Urinary bladder (tissue), 4 donors: ENCODE measurements around the gene PLSCR1. TPM values are rescaled to one million over a fixed set of nuclear protein-coding genes. Genes with fewer than 3 reads are reported as not detected.

Experiments
- DNase-seq: peaks from one replicate; pipeline ENCODE4 v3.0.0-alpha.2; 2015; ENCODE audit errors: extremely low spot score
- H3K27ac ChIP-seq: one replicate; pipeline ENCODE4 v1.5.1; 2013; ENCODE audit warnings: low read depth, mild to moderate bottlenecking, moderate library complexity
- H3K36me3 ChIP-seq: one replicate; pipeline ENCODE4 v1.6.1; 2013; ENCODE audit warnings: mild to moderate bottlenecking, moderate library complexity; ENCODE audit not compliant: insufficient read depth
- H3K4me1 ChIP-seq: one replicate; pipeline ENCODE4 v1.6.1; 2013; ENCODE audit warnings: mild to moderate bottlenecking, moderate library complexity; ENCODE audit not compliant: insufficient read depth
- H3K4me3 ChIP-seq: one replicate; pipeline ENCODE4 v1.5.1; 2013; ENCODE audit warnings: low read depth, low read length
- WGBS: extraction: QIAGEN DNeasy Blood & Tissue Kit; methylation state at CpG from one replicate; pipeline ENCODE4 v1.1.7; 2013; 5-methylcytosine and 5-hydroxymethylcytosine counted together
- polyA plus RNA-seq: library from polyadenylated mRNA; stranded (reverse); fragments of 200-250 nt; gene quantifications from one replicate; pipeline ENCODE4 v1.2.3, GENCODE V29; 2013
- total RNA-seq: library from RNA; depleted of rRNA; stranded (reverse); fragments of >200 nt; gene quantifications from one replicate; pipeline ENCODE4 v1.2.3, GENCODE V29; 2014
- donor health status: healthy with polysubstance abuse.
- donor health status: healthy.

PLSCR1 gene, protein sequence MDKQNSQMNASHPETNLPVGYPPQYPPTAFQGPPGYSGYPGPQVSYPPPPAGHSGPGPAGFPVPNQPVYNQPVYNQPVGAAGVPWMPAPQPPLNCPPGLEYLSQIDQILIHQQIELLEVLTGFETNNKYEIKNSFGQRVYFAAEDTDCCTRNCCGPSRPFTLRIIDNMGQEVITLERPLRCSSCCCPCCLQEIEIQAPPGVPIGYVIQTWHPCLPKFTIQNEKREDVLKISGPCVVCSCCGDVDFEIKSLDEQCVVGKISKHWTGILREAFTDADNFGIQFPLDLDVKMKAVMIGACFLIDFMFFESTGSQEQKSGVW
- total RNA-seq (97.8 TPM), polyA plus RNA-seq (51.3 TPM)

DNA sequence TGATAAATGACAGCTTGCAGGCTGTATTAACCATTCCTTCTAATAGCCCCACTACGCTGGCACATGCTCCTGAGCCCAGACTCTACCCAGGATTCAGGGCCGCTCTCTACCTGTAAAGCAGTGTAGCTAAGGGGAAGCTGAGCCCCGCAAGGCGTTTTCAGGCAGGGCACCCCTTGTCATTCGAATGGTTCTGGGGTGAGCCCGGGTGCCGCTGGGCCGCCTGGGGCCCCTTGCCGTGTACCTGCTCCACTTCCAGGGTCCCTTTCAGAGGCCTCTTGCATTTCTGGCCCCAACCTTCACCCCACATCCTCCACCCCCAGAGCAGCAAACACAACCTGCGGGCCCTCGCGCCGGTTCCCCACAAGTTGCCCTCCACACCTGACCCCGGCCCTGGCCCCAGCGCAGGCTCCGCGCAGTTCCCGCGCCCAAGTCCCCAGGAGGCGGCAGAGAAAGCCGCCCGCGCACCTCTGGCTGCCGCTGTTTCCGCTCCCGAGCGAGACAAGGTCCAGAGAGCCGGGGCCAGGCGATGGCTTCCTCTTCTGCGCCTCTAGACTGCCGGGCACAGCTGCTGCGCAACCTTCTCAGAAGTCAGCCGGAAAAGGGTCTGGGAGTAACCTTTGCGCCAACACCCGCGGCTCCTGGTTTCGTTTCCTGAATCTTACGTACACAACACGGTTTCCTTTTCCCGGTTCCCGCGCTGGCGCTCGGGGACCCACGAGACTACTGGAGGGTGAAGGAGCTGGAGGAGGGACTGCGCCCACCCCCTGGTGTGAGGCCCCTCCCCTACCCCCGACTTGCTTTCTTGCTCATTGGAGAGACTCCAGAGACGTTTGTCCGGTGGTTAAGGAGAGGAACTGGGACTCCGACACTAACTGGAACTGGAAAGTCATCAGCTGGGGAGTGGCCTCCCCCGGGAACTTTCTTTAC is at the start of gene PLSCR1:
PLSCR1 (minus strand) TSS at position 606 of the 927 bp plus-strand sequence. CDS start 8,055 bp downstream, outside the sequence.
- Histone ChIP-seq H3K27ac (peak within 1 kb of the TSS; percentile 90), H3K36me3 (no peaks in the 10 kb centered on the region), H3K4me3 (peak within 1 kb of the TSS; percentile 80), H3K4me1 (no peaks in the 10 kb centered on the region)
- under 1% methylated on average over 51 of the region's 51 CpGs for WGBS
- DNase-seq = peak; percentile 84

GRCh38 chr3:146593776-146594175 is 49.4 kb upstream of the PLSCR1 start:
- no peak overlapping the region for H3K4me3 ChIP-seq
- H3K27ac ChIP-seq = no peak overlapping the region
- DNase-seq = no peak
- 65% methylated on average over 3 of the region's 3 CpGs for WGBS
- H3K4me1 ChIP-seq = no peaks in the 10 kb centered on the region
- H3K36me3 ChIP-seq = no peaks in the 10 kb centered on the region

DNA sequence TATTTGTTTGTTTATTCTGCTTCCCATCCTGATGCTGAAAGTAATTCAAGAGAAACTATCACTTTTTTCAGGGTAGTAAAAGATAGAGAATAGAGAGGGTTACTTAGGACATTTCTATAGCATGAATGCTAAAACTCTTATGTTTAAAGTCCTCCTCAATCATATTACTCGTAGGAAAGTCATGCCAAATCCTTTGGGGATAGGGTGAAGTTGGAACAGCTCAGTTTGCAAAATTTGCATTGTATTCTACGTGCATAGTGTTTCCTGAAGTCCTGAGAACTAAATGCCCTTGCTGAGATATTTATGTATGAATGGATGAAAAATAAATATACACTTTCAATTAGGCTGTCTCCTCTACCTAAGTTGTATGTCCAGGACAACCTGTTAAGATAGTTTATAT is 46.1 kb upstream of the PLSCR1 start:
- Histone ChIP-seq H3K4me3 (no peak overlapping the region), H3K27ac (no peak overlapping the region), H3K36me3 (no peaks in the 10 kb centered on the region), H3K4me1 (no peaks in the 10 kb centered on the region)
- 51% methylated on average over 2 of the region's 2 CpGs for WGBS
- DNase-seq = no peak

- no peaks in the 10 kb centered on the region for H3K36me3 ChIP-seq
- no peak overlapping the region for H3K4me3 ChIP-seq
- H3K4me1 ChIP-seq = no peaks in the 10 kb centered on the region
- no peak overlapping the region for H3K27ac ChIP-seq
- no peak for DNase-seq
- 7% methylated on average over 1 of the region's 1 CpG for WGBS
Measured at GRCh38 chr3:146589899-146590508, 45.6 kb upstream of the PLSCR1 start.

- Histone ChIP-seq H3K4me1 (no peaks in the 10 kb centered on the region), H3K27ac (no peak overlapping the region), H3K36me3 (no peaks in the 10 kb centered on the region), H3K4me3 (no peak overlapping the region)
- DNase-seq = no peak
Measured at GRCh38 chr3:146585156-146585555, 40.7 kb upstream of the PLSCR1 start.

GRCh38 chr3:146581951-146582467 is 37.6 kb upstream of the PLSCR1 start:
- no peaks in the 10 kb centered on the region for H3K36me3 ChIP-seq
- no peak overlapping the region for H3K27ac ChIP-seq
- DNase-seq = no peak
- no peak overlapping the region for H3K4me3 ChIP-seq
- H3K4me1 ChIP-seq = no peaks in the 10 kb centered on the region

DNA sequence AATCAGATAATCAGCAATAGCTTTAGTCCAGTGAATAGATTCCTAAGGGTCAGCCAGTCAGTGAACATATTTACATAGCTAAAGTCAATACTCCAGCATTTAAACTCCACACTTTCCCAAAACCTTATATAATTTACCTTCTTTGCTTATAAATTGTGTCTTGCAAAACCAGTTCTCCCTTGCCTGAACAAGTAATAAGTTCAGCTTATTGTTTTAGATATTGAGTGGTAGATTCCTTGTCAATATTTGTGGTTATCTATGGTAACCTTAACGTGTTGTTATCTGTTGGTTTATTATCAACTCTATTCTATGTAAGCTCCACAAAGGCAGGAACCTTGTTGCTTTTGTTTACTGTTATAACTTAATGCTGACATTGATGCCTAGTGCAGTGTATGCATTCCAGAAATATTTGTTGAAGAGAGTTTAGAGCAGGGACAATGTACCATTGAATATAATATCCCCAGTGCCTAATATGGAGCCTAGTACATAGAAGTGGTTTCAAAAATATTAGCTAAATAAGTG is 36.7 kb upstream of the PLSCR1 start:
- Histone ChIP-seq H3K4me3 (no peak overlapping the region), H3K4me1 (no peaks in the 10 kb centered on the region), H3K27ac (no peak overlapping the region), H3K36me3 (no peaks in the 10 kb centered on the region)
- WGBS = 52% methylated on average over 1 of the region's 1 CpG
- no peak for DNase-seq

DNA sequence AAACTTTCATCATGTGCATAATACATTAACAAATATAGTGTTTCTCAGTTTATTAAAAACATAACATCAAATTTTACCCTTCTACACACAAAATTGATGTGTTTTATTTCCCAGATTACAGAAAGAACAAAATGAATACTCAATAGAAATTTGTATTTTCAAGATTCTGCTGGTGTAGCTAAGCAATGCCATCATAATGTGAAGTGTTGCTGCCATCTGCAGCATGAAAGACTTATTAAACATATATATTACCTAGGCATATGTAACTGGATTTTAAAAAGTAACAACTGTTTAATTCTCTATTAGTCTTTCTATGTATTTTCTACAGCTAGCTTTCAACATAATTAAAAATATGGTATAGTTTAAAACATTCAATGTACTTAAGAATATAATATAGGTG is 33.3 kb upstream of the PLSCR1 start:
- H3K27ac ChIP-seq = no peak overlapping the region
- H3K4me1 ChIP-seq = no peaks in the 10 kb centered on the region
- no peaks in the 10 kb centered on the region for H3K36me3 ChIP-seq
- no peak overlapping the region for H3K4me3 ChIP-seq
- DNase-seq = no peak

- Histone ChIP-seq H3K27ac (no peak overlapping the region), H3K4me3 (no peak overlapping the region), H3K4me1 (no peaks in the 10 kb centered on the region), H3K36me3 (no peaks in the 10 kb centered on the region)
- 73% methylated on average over 2 of the region's 2 CpGs for WGBS
- no peak for DNase-seq
Measured at GRCh38 chr3:146575636-146576035, 31.2 kb upstream of the PLSCR1 start.

DNA sequence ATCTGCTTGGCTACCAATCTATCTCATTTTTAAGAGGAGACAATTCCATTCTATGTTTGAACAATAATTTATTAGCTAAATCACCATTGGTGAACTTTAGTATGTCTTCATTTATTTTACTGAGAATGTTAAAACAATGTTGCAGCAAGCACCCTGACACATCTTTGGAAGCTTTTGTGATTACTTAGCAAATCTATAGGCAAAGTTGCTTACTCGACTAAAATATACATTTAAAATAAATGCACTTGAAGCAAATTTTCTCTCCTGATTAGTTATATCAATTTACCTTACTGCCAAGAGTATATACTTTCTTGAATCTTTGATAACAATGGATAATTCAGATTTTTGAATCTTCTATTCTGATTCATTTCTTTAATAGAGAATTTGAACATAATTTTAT is 29.8 kb upstream of the PLSCR1 start:
- no peak overlapping the region for H3K4me3 ChIP-seq
- WGBS = 63% methylated on average over 1 of the region's 1 CpG

DNA sequence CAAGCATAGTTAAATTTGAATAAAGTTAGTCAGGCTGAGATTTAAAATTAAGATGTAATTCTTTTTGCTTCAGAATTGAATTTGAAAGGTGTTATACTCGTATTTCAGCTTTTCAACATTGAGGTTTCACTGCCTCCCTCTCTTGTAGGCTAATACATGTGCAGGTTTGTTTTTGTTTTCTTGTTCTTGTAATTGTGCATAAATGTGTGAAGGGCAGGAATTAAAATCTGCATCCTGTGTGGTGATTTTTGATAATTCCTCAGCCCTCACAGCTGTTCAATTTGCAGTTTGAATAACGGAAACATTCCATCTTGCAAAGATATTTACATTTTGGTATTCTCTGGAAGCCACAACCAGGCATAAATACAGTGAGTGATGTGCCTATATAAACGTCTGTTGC is 24.9 kb upstream of the PLSCR1 start:
- Histone ChIP-seq H3K4me1 (peaks cover 2% of the 10 kb centered on the region), H3K4me3 (no peak overlapping the region), H3K27ac (no peak overlapping the region), H3K36me3 (no peaks in the 10 kb centered on the region)
- WGBS = 59% methylated on average over 3 of the region's 3 CpGs
- no peak for DNase-seq

More for the DNA sequence above, 29.8 kb upstream of the PLSCR1 start:
- Histone ChIP-seq H3K4me1 (no peaks in the 10 kb centered on the region), H3K27ac (no peak overlapping the region), H3K36me3 (no peaks in the 10 kb centered on the region)
- no peak for DNase-seq

- no peak overlapping the region for H3K27ac ChIP-seq
- no peaks in the 10 kb centered on the region for H3K36me3 ChIP-seq
- no peak for DNase-seq
- no peak overlapping the region for H3K4me3 ChIP-seq
- H3K4me1 ChIP-seq = peaks cover 2% of the 10 kb centered on the region
Measured at GRCh38 chr3:146566138-146566537, 21.7 kb upstream of the PLSCR1 start.

GRCh38 chr3:146561879-146562278 is 17.5 kb upstream of the PLSCR1 start:
- Histone ChIP-seq H3K4me3 (no peak overlapping the region), H3K4me1 (peaks cover 2% of the 10 kb centered on the region), H3K36me3 (no peaks in the 10 kb centered on the region), H3K27ac (no peak overlapping the region)
- 89% methylated on average over 1 of the region's 1 CpG for WGBS
- DNase-seq = no peak
